GM12874 (cell line): Measurements from ENCODE around the gene MB.

Experiments used
- CTCF ChIP-seq: IDR thresholded peaks from 2 replicates; pipeline ENCODE4 v1.5.1; 2011; ENCODE audit warnings: low read depth, mild to moderate bottlenecking, control low read depth, low read length, moderate library complexity; ENCODE audit not compliant: insufficient read depth

The MB gene

GRCh38 chr22:35656284-35656752 is 39.2 kb upstream of the MB start:
- TF ChIP-seq CTCF: no peak

DNA sequence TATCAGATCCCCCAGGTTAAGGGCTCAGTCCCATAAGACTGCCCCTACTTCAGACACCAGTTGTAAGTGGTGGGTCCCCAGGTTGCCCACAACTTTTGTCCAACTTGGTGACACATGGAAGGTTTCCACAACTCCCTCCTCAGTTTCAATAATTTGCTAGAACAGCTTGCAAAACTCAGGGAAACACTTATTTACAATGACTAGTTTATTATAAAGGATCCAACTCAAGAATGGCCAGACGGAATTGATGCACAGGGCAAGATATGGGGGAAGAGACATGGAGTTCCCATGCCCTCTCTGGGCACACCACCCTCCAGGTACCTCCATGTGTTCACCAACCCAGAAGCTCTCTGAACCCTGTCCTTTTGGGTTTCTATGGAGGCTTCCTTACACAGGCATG is 36.7 kb upstream of the MB start:
- no peak for TF ChIP-seq CTCF

DNA sequence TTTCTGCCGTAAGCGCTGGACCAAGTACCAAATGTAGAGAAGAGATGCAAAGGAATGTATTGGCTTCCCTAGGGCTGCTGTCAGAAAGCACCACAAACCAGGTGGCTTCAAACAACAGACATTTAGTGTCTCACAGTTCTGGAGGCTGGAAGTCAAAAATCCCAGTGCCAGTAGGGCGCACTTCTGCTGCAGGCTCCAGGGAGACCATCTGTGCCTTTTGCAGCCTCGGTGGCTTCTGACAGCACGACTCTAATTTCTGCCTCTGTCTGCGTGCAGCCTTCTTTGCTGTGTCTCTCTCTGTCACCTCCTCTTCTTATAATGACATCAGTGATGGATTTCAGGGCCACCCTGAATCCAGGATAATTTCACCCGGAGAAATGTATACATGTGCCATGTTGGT is 34.0 kb upstream of the MB start:
- no peak for TF ChIP-seq CTCF

DNA sequence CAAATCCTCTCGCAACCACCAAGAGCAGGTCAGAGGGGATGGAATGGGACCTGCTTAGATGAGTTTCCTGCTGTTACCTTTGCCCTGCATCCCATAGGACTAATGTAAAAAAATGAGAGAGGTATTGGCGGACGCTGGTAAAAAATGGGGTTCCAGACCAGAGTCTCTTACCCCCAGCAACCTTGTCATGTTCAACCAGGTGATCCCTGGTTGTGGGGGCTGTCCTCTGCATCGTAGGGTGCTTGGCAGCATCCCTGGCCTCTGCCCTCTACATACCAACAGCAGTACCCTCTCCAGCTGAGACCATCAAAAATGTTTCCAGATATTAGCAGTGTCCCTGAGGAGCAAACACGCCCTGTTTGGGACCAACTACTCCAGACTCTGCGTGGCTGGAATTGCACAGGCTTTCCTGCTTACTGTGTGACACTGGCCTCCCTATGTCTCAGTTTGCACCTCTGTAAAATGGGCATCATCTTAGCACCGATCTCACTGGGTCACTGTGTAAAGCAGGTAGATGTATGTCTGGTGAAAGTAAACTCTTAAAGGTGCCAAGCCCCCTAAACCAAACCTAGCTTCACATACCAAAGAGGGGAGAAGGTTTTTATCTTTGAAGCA is 32.6 kb upstream of the MB start:
- no peak for TF ChIP-seq CTCF

GRCh38 chr22:35649026-35649553 is 32.0 kb upstream of the MB start:
- no peak for TF ChIP-seq CTCF

- TF ChIP-seq CTCF: no peak
Measured at GRCh38 chr22:35648066-35649025, 31.2 kb upstream of the MB start, which contains the start of gene APOL6. TSS of gene APOL6 (plus strand) at chr22:35648446. CDS start at chr22:35656426, 7,980 bp downstream.

GRCh38 chr22:35645646-35646045 is 28.5 kb upstream of the MB start:
- TF ChIP-seq CTCF: no peak
